HuH-7.5 (cell line): ENCODE results near the gene STXBP5L.
"Not testable (repeated sequence)": the region's sequence is repeated elsewhere in the genome, so short reads cannot be mapped to it uniquely, and the experiment has no call there.

Experiments
- DNase-seq: peaks from one replicate; pipeline ENCODE4 v3.0.0; 2011; ENCODE audit warnings: low spot score

Gene STXBP5L

GRCh38 chr3:120908030-120908794 is at the start of gene STXBP5L:
TSS of gene STXBP5L (plus strand) at chr3:120908205. CDS start at chr3:120909579, 1,374 bp downstream.
- peak; percentile 49 for DNase-seq

- DNase-seq = no peak
Observed at GRCh38 chr3:120858521-120858920, 49.5 kb upstream of the STXBP5L start.

- DNase-seq = no peak
Observed at GRCh38 chr3:120864541-120864940, 43.5 kb upstream of the STXBP5L start.

- no peak for DNase-seq
Observed at GRCh38 chr3:120875507-120875906, 32.5 kb upstream of the STXBP5L start.

GRCh38 chr3:120875989-120876388 is 32.0 kb upstream of the STXBP5L start:
- no peak for DNase-seq

- DNase-seq = no peak
Observed at GRCh38 chr3:120879411-120879810, 28.6 kb upstream of the STXBP5L start.

GRCh38 chr3:120892921-120893320 is 15.1 kb upstream of the STXBP5L start:
- DNase-seq = no peak

GRCh38 chr3:120894316-120895057 is 13.5 kb upstream of the STXBP5L start:
- no peak for DNase-seq

- not testable (repeated sequence) for DNase-seq
Observed at GRCh38 chr3:120901716-120902115, 6.3 kb upstream of the STXBP5L start.

- no peak for DNase-seq
Observed at GRCh38 chr3:120903221-120903620, 4.8 kb upstream of the STXBP5L start.

GRCh38 chr3:120907659-120908029 is 361 bp upstream of the STXBP5L start:
- DNase-seq = no peak

GRCh38 chr3:120908795-120909601 is 993 bp downstream of the STXBP5L start:
- DNase-seq = no peak

- DNase-seq = no peak
Observed at GRCh38 chr3:120909602-120909878, 1.5 kb downstream of the STXBP5L start.

GRCh38 chr3:120926146-120926545 is 18.1 kb downstream of the STXBP5L start:
- no peak for DNase-seq

- no peak for DNase-seq
Observed at GRCh38 chr3:120928991-120929390, 21.0 kb downstream of the STXBP5L start.

- no peak for DNase-seq
Observed at GRCh38 chr3:120931593-120931992, 23.6 kb downstream of the STXBP5L start.

GRCh38 chr3:120956143-120956542 is 48.1 kb downstream of the STXBP5L start:
- DNase-seq = no peak

GRCh38 chr3:120982608-120983320 is 74.8 kb downstream of the STXBP5L start:
- DNase-seq = no peak

GRCh38 chr3:120983321-120983665 is 75.3 kb downstream of the STXBP5L start:
- DNase-seq = no peak

- no peak for DNase-seq
Observed at GRCh38 chr3:120983841-120984240, 75.8 kb downstream of the STXBP5L start.

GRCh38 chr3:120985242-120985641 is 77.2 kb downstream of the STXBP5L start:
- DNase-seq = no peak

GRCh38 chr3:120988994-120989393 is 81.0 kb downstream of the STXBP5L start:
- no peak for DNase-seq
